ENCODE measurements around the gene ZNF554.

GRCh38 chr19:2885736-2886135, 66.1 kb downstream of the ZNF554 start:
- TF ChIP-seq CTCF (IDR thresholded peaks at IDR 0.05) (no peak), POLR2A (IDR thresholded peaks at IDR 0.05) (no peak)

Measured in esophagus squamous epithelium (tissue), 4 donors.